ENCODE results near the gene HSPA14. TPM values are rescaled to one million over a fixed set of nuclear protein-coding genes. Genes with fewer than 3 reads are reported as not detected.

The HSPA14 gene
- total RNA-seq, 1 experiment from 2014 or later: 30.1 TPM

GRCh38 chr10:14884082-14884481 is 46.0 kb downstream of the HSPA14 start (continued):
- TF ChIP-seq FOXP4 (CRISPR knock-in tag; IDR thresholded peaks at IDR 0.05) (no peak), STAT6 (CRISPR knock-in tag; conservative IDR thresholded peaks at IDR 0.05; ENCODE audit: low read depth) (no peak), ZSCAN18 (CRISPR knock-in tag; IDR thresholded peaks at IDR 0.05) (no peak), ZBTB21 (CRISPR knock-in tag; IDR thresholded peaks at IDR 0.05; ENCODE audit: borderline replicate concordance) (no peak), ELF4 (CRISPR knock-in tag; IDR thresholded peaks at IDR 0.05; ENCODE audit: low read depth) (no peak)

GRCh38 chr10:14889318-14889717 is 51.2 kb downstream of the HSPA14 start:
- Mint-ChIP-seq H3K4me1 (peaks cover 2% of the 10 kb centered on the region; the same call in 1 of the 2 replicates), H3K9me3 (no peaks in the 10 kb centered on the region), H3K4me3 (no peak overlapping the region), H3K36me3 (no peaks in the 10 kb centered on the region; the same call in 1 of the 2 replicates), H3K27ac (no peak overlapping the region), H3K27me3 (ENCODE audit: low read depth) (no peaks in the 10 kb centered on the region)
- ATAC-seq (no peak), DNase-seq (ENCODE audit: low spot score) (no peak)
- no peak for TF ChIP-seq ELF4 (CRISPR knock-in tag; IDR thresholded peaks at IDR 0.05; ENCODE audit: low read depth)
- TF ChIP-seq ZNF396 (CRISPR knock-in tag; IDR thresholded peaks at IDR 0.05; ENCODE audit: borderline replicate concordance): no peak
- no peak for TF ChIP-seq FOXJ3 (CRISPR knock-in tag; IDR thresholded peaks at IDR 0.05; ENCODE audit: borderline replicate concordance)
- no peak for TF ChIP-seq USF1 (CRISPR knock-in tag; IDR thresholded peaks at IDR 0.05)
- TF ChIP-seq TCF7 (CRISPR knock-in tag; IDR thresholded peaks at IDR 0.05; ENCODE audit: low read depth): no peak
- no peak for TF ChIP-seq AR (CRISPR knock-in tag; IDR thresholded peaks at IDR 0.05)
- no peak for TF ChIP-seq USF2 (CRISPR knock-in tag; IDR thresholded peaks at IDR 0.05)
- TF ChIP-seq KAT7 (CRISPR knock-in tag; IDR thresholded peaks at IDR 0.05; ENCODE audit: borderline replicate concordance): no peak
- no peak for TF ChIP-seq IRF2 (CRISPR knock-in tag; IDR thresholded peaks at IDR 0.05; ENCODE audit: borderline replicate concordance, low read depth)
- TF ChIP-seq TEAD1 (CRISPR knock-in tag; IDR thresholded peaks at IDR 0.05): no peak
- TF ChIP-seq JUN (CRISPR knock-in tag; IDR thresholded peaks at IDR 0.05): no peak
- no peak for TF ChIP-seq ATF1 (CRISPR knock-in tag; IDR thresholded peaks at IDR 0.05)
- no peak for TF ChIP-seq E2F5 (CRISPR knock-in tag; IDR thresholded peaks at IDR 0.05)
- TF ChIP-seq ATF2 (CRISPR knock-in tag; IDR thresholded peaks at IDR 0.05; ENCODE audit: borderline replicate concordance, low read depth): no peak
- no peak for TF ChIP-seq FOXP1 (CRISPR knock-in tag; IDR thresholded peaks at IDR 0.05; ENCODE audit: borderline replicate concordance)
- no peak for TF ChIP-seq ZNF263 (CRISPR knock-in tag; IDR thresholded peaks at IDR 0.05; ENCODE audit: low read depth)
- TF ChIP-seq MXD4 (CRISPR knock-in tag; IDR thresholded peaks at IDR 0.05; ENCODE audit: borderline replicate concordance): no peak
- ChIA-PET CTCF (interaction anchor here (0.7 to 1.7 kb wide), 7 partner anchors 9 to 356 kb away, joined by 3 to 7 read pairs (median 4); partner anchors contain the start of genes CDNF, HSPA14, MSANTD7 and SUV39H2), POLR2A (no interaction called here)

Measured in WTC11 (cell line).